ENCODE results near the gene RPLP1. TPM values are rescaled to one million over a fixed set of nuclear protein-coding genes. Genes with fewer than 3 reads are reported as not detected.

The RPLP1 gene
- polyA plus RNA-seq, 3 donors from 2014 or later: 537 to 1,740 (median 1,337) TPM

- peaks cover 53 to 69% of the 10 kb centered on the region in 2 donors for H3K4me1 Mint-ChIP-seq
- peak overlapping the region; percentile 94 to 98 (median 96) for H3K27ac Mint-ChIP-seq
- DNase-seq: no peak
- H3K36me3 Mint-ChIP-seq: no peaks in the 10 kb centered on the region
- H3K4me3 Mint-ChIP-seq: peak overlapping the region; percentile 79 to 90 (median 82)
- H3K27me3 Mint-ChIP-seq (ENCODE audit: low read depth in 3 of 3): peaks cover 3 to 8% (median 4%) of the 10 kb centered on the region in 3 donors
- H3K9me3 Mint-ChIP-seq: no peaks in the 10 kb centered on the region
These were observed 46.4 kb downstream of the RPLP1 start for GRCh38 chr15:69498987-69499386.

- DNase-seq: peak; percentile 73 to 80 (median 75)
- Mint-ChIP-seq H3K4me1 (peaks cover 53 to 75% of the 10 kb centered on the region in 2 donors), H3K27me3 (ENCODE audit: low read depth in 3 of 3) (peaks cover 3 to 8% (median 4%) of the 10 kb centered on the region in 3 donors), H3K4me3 (peak overlapping the region; percentile 79 to 90 (median 82)), H3K9me3 (no peaks in the 10 kb centered on the region), H3K36me3 (no peaks in the 10 kb centered on the region), H3K27ac (peak overlapping the region; percentile 94 to 98 (median 96))
These were observed 47.0 kb downstream of the RPLP1 start for GRCh38 chr15:69499521-69500211.

GRCh38 chr15:69500339-69500738 lies 47.7 kb downstream of the RPLP1 start:
- Mint-ChIP-seq H3K4me1 (peaks cover 53 to 75% of the 10 kb centered on the region in 2 donors), H3K4me3 (peak overlapping the region; percentile 79 to 90 (median 82)), H3K36me3 (no peaks in the 10 kb centered on the region), H3K9me3 (no peaks in the 10 kb centered on the region), H3K27me3 (ENCODE audit: low read depth in 3 of 3) (peaks cover 3 to 9% (median 4%) of the 10 kb centered on the region in 3 donors), H3K27ac (peak overlapping the region; percentile 94 to 98 (median 96))
- DNase-seq: no peak

DNA sequence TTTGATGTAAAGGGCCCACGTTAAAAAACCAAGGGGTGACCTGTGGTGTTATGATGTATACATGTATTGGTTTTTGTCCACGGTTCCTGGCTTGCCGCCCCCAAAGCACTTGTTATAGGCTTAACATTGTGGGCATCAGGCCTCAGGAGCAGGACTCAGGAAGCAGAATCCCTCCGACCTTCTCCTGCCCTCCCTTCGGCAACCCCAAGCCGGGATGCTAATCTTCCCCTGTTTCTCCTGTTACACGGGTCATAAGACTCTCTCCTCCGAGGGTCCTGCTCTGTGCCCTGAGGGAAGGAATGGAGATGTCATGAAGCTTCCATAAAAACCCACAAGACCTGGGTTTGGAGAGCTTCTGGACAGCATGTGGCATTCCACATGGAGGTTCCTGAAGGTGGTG lies 48.8 kb downstream of the RPLP1 start:
- Mint-ChIP-seq H3K4me3 (no peak overlapping the region), H3K27ac (peak overlapping the region in 3 of 6 donors; percentile 20 to 41 (median 37)), H3K36me3 (no peaks in the 10 kb centered on the region), H3K27me3 (ENCODE audit: low read depth in 3 of 3) (peaks cover 3 to 9% (median 4%) of the 10 kb centered on the region in 3 donors), H3K4me1 (peaks cover 46 to 67% of the 10 kb centered on the region in 2 donors), H3K9me3 (no peaks in the 10 kb centered on the region)
- DNase-seq: no peak

DNA sequence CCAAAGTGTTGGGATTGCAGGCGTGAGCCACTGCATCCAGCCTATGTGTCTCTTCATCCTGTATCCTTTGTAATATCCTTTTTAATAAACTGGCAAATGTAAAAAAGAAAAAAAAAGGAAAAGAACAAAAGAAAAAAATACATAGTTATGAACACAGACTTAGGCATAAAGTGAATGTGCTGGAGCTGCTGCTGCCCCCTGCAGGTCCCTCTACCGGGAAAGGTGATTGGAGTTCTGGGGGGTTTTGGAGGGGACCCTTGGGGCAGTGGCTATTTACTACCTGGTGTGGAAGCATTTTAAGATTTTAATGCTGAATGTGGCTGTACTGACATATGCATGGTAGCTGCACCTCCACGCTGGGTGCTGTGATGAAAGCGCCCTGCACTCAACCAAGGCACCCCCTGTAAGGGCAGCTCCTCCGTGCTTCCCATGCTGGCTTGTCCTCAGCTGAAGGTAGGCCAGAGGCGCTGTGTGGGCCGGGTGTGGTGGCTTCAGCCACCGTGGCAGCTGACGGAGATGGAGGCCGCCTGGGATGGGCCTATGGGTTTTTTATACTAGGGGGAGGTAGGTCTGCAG lies 49.9 kb downstream of the RPLP1 start:
- H3K9me3 Mint-ChIP-seq: no peaks in the 10 kb centered on the region
- no peaks in the 10 kb centered on the region for H3K36me3 Mint-ChIP-seq
- peak overlapping the region in 1 of 6 donors; percentile 30 for H3K27ac Mint-ChIP-seq
- H3K27me3 Mint-ChIP-seq (ENCODE audit: low read depth in 3 of 3): peaks cover 3 to 8% (median 4%) of the 10 kb centered on the region in 3 donors
- H3K4me3 Mint-ChIP-seq: no peak overlapping the region
- peaks cover 35 to 58% of the 10 kb centered on the region in 2 donors for H3K4me1 Mint-ChIP-seq
- no peak for DNase-seq

DNA sequence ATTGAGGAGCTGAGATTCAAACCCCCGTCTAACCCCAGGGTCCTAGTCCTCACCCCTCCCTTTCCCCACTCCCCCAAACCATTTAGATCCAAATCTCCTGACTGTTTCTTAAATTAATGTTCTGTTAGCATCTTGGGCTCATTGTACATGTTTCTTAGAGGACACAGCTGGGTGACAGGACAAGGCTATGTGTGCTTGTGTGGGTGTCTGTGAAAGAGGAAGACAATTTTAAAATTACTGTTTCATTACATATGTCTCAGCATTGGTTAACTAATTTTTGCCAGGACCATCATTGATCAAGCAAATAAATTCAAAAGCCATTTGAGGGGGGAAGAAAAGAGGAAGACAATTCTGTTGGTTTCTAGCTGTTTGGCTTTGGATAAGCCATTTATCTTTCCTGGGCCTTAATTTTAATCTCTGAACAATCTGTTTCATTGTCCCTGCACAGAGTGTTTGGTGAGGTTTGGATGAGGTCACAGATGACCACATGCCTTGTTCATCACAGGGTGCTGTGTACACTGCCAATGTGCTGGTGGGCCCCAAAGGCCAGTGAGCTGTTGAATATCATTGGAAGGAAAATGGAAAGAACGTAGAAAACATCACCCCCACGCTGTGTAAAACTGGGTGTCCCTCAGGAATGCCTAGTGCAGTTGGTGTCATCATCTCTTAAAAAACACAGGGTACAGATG lies 51.9 kb downstream of the RPLP1 start:
- Mint-ChIP-seq H3K4me1 (peaks cover 31 to 58% of the 10 kb centered on the region in 2 donors), H3K27me3 (ENCODE audit: low read depth in 3 of 3) (peaks cover 0 to 7% (median 4%) of the 10 kb centered on the region in 3 donors), H3K9me3 (no peaks in the 10 kb centered on the region), H3K36me3 (no peaks in the 10 kb centered on the region), H3K4me3 (no peak overlapping the region), H3K27ac (peak overlapping the region in 1 of 6 donors; percentile 15)
- DNase-seq: no peak

Other genes starting within 250 kb of the RPLP1 start
- not detected for gene PAQR5, start 153.9 kb upstream of the RPLP1 start, polyA plus RNA-seq
- under 1 TPM in 2 of 3 donors, not detected in 1; 0.36 to 0.81 TPM for gene KIF23, start 38.5 kb upstream of the RPLP1 start, polyA plus RNA-seq

Data from immature natural killer cell (primary cell).